ENCODE results near the gene EEF2K.
"Not testable (repeated sequence)": the region's sequence is repeated elsewhere in the genome, so short reads cannot be mapped to it uniquely, and the experiment has no call there.

The EEF2K gene

DNA sequence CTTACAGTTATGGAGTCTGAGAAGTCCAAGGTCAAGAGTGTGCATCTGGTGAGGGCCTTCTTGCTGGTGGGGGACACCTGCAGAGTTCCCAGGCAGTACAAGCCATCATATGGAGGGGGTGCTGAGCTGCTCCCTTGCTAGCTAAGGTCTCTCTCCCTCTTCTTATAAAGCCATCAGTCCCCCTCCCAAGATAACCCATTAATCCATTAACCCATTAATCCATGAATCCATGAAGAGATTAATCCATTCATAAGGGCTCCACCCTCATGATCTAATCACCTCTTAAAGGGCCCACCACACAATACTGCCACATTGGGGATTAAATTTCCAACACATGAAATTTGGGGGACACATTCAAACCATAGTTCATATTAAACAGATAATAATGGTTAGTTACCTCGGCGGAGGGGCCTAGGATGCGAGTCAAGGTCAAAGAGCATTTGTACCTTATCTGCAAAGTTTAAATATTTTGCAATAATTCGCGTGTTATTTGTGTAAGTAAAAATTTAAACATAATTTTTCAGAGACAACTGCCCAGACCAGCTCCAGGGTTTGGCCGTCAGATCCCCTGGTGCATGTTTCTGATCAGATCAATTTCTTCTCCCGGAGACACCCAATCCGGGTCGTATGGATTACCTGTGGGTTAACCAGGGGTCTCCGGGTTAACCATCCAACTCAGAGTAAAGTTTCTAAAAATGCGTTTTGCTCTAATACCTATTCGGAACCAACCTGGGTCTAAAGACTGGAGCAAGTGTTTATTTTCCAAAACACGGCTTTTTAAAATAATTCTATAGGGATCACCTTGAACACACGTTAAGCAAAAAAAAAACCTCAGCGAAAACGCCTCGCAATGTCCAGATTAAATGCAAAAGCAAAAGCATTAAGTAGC, 90.4 kb downstream of the EEF2K start:
- DNase-seq, result peak; percentile 8

DNA sequence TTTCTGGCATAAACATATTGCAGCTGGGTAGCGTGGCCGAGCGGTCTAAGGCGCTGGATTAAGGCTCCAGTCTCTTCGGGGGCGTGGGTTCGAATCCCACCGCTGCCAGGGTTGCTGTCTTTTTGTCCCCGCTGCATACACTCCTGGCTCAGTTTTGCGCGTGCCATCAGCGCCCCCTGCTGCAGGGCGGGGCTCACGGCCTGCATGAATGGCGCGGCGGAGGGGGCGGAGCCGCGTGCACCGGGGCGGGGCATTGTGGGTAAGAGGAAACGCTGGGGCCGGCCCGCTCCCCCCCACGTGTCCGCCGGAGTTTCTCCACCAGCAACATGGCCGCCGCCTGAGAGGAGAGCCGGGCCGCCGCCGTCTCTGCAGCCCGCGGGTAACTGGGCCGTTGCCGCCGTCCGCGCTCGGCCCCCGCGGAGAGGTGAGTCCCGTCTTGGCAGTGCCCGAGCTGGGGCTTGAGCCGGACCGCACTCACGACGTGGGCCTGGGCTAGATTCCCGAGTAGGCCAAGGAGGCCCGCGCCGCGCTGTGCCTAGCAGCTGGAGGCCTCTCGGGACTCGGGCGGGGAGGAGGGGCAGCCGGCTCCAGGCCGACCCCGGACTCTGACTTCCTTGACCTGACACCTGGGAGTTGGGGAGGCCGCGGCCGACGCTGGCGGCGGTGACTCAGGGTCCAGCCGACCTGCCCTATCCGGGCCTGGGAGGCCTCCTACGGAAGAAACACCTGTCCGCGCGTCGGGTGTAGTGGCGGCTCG, 91.2 kb downstream of the EEF2K start, which contains the start of gene POLR3E:
TSS of gene POLR3E (plus strand) at position 296 of the 757 bp plus-strand sequence. CDS start 5,560 bp downstream, outside the sequence.
- peak; percentile 99 for DNase-seq

- DNase-seq, result peak; percentile 73
Observed at GRCh38 chr16:22297871-22298733, 92.0 kb downstream of the EEF2K start.

- no peak for DNase-seq
Observed at GRCh38 chr16:22299036-22299435, 93.0 kb downstream of the EEF2K start.

GRCh38 chr16:22300427-22301071, 94.5 kb downstream of the EEF2K start:
- no peak for DNase-seq

GRCh38 chr16:22301423-22301822, 95.3 kb downstream of the EEF2K start:
- DNase-seq, result not testable (repeated sequence)

GRCh38 chr16:22302776-22303363, 96.8 kb downstream of the EEF2K start:
- DNase-seq, result no peak

DNA sequence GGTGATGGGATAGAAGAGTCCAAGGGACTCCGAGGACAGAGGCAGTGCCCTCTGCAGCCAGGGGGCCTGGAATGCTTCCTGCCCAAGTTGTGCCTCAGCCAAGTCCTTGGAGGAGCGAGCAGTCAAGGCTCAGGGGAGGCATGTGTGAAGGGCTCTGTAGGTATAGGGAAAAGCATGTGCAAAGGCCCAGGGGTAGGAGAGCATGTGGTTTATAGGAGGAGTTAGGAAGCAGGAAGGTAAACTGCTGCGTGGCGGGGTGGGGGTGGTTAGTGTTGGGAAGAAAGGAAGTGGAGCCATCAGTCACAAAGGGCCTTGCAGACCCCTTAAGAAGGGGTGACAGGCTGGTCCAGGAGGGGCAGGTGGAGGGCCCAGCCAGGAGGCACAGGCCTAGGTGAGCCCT, 98.3 kb downstream of the EEF2K start:
- DNase-seq, result no peak

GRCh38 chr16:22306788-22307187, 100.7 kb downstream of the EEF2K start:
- DNase-seq, result no peak

DNA sequence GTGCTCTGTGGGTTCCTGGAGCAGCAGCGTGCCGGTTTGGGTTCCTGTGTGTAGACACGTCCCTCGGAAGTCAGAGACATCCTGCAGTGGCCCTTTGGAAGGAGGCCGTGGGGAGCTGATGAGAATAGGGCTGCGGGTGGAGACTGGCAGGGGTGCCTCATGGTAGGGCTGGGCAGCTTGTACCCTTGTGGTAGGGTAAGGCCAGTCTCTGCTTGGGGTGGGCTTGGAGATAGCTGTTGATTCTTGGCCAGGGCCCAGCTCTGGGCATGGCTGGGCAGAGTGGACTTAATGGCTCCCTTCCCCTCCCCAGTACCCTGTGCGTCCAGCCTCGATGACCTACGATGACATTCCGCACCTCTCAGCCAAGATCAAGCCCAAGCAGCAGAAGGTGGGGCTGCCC, 101.8 kb downstream of the EEF2K start:
- no peak for DNase-seq

DNA sequence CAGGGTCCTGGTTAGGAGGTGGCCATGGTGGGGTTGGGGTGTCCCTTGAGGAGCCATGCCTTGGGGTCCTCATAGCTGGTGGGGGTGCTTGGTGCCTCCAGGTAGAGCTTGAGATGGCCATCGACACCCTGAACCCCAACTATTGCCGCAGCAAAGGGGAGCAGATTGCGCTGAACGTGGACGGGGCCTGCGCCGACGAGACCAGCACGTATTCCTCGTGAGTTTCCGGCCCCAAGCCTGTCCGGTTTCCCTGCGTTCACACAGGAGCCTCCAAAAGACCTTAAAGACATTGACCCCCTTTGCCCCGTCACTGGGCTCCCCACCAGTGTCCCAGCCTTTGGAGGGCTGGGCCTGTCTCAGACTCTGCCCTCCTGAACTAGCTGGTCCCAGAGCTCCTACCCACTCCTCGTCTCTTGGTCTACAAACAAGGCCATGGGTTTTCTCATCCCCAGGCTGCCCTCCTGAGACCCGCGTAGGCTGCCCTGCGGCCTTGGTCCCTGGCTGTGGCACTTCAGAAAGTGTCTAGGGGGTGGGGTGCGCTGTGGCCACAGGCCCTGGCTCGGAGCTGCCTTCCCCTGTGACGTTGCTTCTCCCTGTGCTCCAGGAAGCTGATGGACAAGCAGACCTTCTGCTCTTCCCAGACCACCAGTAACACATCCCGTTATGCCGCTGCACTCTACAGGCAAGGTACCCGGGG, 102.9 kb downstream of the EEF2K start:
- no peak for DNase-seq

GRCh38 chr16:22311520-22311919, 105.4 kb downstream of the EEF2K start:
- no peak for DNase-seq

DNA sequence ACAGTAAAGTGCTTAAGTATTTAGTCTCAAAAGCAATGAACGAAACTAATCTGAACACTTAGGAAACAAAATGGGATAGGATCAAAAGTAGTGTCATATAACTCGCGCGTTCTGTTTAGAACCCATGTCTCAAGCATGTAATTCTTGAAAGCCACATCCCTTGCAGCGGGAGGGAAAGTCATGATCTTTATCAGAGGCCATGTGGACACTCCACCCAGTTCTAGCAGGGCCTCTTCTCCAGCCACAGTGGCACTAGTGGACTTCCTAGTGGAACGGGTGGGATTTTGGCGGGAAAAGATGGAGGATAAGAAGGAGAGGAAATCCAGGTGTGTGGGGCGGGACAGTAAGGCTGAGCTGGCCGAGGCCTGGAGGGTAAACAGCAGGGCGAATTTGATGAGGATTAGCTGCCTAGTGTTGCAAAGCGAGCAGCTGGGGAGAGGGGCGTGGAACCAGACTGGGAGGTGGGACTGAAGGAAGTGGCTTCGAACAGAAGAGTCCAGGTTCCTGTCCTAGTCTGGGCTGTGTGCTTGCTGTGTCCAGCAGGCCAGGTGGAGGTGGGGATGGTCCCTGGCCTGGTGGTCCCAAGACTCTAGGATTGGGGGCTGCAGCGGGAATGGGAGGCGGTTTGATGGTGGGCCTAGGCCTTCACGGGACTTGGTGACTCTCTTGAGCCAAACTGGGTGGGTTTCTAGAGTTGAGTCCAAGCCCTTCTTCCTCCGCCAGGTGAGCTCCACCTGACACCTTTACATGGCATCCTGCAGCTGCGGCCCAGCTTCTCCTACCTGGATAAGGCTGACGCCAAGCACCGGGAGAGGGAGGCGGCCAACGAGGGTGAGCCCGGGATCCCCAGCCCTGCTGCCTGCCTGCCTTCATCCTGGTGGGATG, 107.1 kb downstream of the EEF2K start:
- DNase-seq, result no peak

- no peak for DNase-seq
Observed at GRCh38 chr16:22313876-22314470, 107.9 kb downstream of the EEF2K start.

- DNase-seq, result no peak
Observed at GRCh38 chr16:22314661-22315626, 108.9 kb downstream of the EEF2K start.

DNA sequence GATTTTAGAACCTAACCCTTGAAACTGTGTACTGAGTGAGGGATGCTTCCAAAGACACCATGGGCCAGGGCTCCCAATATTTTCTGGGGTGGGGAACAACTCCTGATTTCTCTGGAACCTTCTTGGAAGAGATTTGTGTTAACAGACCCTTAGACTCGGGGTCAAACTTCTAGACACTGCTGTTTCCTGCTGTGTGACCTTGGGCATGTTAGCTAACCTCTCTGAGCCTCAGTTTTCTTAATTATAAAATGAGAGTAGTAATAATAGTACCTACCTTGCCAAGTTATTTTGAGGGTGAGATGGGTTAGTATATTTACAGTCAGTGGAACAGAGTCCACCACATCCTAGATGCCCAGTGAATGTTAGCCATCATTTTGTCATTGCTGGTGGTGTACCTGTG, 109.9 kb downstream of the EEF2K start:
- no peak for DNase-seq

DNA sequence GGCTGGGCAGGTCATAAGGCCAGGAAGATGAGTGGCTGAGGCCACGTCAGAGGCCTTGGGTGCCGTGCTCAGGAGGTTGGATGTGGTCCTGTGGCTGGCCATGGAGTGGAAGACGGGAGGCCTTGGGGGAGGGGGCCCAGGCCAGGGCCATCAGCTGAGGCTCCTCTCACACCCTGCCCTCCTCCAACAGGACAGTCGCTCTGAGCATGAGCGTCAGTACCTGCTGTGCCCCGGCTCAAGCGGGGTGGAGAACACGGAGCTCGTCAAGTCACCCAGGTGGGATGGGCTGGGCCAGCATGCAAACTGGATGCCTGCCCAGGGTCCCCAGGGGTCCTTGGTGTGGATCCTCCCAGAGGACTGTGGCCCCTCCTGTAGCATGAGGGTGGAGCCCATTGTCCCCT, 110.3 kb downstream of the EEF2K start:
- DNase-seq, result no peak

- no peak for DNase-seq
Observed at GRCh38 chr16:22317001-22317530, 111.0 kb downstream of the EEF2K start.

All from right kidney (tissue), 1 donor.